NCI-H2081 (cell line): ENCODE measurements around the gene SDCBP2.

Source experiments
- DNase-seq, 2 experiments: peaks; one replicate each; lab custom pipeline; 2025; lab: John Stamatoyannopoulos, UW

Gene SDCBP2

DNA sequence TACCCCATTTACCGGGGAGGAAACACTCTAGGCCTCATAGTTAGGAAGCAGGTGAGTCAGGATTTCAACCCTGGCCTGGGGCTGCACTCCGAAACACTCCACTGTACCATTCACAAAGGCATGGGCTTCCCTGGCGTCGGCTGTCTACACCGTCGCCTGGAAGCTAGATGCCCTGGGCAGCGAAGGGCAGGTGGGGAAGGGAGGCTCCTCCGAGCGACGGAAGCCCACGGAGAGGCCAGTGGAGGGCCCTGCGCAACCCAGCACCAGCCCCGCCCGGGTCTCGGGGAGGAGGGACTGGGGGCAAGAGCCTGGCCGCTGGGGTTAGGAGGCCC lies 16.1 kb downstream of the SDCBP2 start:
- no peak for DNase-seq

DNA sequence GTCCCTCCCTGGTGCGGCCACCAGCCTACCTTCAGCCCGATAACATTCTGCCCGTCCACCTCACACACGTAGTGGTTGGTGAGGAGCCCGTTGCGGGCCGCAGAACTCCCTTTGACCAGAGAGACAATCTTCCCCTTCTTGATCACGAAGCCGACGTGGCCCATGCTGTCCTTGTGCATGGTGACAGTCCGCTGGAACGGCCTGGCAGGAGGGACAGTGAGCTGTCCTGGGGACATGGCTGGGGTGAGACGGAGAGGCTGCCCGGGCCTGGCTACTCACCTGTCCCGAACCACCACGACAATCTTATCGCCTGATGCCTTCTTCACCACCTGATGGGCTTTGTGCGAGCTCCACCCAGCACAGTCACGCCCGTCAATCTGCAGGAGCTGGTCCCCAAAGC lies 16.6 kb downstream of the SDCBP2 start:
- no peak for DNase-seq

DNA sequence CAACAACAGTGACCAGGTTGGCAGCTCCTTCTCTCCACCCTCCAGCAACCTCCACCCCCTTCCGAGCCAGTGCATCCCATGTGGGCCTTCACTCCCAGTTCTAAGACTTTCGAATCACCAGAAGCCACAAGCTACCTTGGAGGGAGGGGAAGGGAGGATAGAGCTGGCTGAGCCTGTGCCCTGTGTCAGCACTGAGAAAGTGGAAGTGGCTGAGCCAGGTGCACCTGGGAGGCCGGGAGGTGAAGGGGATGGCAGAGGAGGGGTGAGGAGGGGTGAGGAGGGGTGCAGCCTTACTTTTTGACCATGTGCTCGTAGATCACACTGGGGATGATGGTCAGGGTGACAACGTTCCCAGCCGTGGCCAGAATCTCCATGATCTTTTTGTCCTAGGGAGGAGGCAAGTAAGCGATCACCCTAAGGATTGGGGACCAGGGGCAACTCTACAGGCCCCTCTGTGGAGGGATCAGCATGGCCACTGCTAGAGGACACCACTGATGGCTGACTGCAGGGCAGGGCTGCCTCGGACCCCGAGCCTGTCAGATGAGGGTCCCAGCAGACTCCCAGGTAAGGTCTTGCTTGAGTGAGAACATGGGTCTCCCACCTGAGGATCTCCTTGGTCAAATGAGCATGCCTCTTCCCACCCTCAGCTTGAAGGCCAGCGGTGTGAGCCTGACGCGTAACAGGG lies 18.3 kb downstream of the SDCBP2 start:
- no peak for DNase-seq

DNA sequence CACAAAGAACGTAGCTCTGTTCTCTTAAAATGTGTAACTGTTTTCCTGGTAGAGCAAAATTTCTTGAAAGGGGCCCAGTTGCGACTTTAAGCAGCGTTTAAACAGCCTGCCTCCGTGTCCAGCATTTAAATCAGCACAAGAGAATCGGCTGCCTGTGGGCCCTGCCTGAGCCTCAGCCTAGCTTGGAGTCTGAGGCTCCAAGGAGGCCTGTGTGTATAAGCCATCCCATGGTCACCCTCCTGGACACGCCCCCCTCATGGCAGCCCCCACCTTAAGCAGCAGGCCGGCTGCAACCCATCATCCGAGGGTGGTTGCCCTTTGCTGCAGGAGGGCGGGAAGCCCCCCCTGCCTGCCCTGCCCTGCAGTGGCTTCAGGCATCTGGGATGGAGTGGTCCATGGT lies 18.9 kb downstream of the SDCBP2 start:
- no peak for DNase-seq

DNA sequence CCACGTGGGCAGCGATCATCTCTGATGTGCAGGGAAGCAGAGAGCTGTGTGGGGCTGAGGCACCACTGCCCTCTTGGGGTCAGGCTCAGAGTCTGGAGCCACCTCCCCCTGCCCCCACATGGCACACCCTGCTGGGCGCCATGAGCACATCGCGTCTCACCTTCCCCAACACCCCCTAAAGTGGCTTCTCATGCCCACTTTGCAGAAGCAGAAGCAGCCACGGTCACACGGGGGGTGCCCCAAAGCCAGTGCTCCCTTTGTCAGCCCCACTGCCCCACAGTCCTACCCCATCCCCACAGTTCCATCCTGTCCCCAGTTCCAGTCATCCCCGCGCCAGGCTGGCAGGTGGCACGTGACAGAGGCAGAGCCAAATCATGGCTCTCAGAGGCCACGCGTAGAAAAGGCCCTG lies 19.5 kb downstream of the SDCBP2 start:
- no peak for DNase-seq

DNA sequence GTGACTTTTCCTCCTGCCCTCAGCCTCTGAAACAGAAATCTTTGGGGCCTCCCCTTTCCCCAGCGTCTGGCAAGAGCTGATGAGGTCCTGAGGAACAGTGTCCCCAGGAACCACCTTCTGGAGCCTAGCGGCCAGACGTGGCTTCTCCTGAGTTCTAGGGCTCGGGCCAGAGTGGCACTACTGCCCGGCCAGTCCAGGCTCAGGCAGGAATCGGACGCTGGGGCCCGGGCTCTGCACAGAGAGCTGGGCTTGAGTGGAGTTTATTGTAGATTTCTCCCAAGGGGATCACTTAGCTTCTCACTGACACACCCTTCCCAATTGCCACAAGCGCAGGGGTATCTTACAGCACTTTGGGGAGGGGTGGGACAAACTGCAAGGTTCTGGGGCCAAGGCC lies 20.2 kb downstream of the SDCBP2 start:
- no peak for DNase-seq

DNA sequence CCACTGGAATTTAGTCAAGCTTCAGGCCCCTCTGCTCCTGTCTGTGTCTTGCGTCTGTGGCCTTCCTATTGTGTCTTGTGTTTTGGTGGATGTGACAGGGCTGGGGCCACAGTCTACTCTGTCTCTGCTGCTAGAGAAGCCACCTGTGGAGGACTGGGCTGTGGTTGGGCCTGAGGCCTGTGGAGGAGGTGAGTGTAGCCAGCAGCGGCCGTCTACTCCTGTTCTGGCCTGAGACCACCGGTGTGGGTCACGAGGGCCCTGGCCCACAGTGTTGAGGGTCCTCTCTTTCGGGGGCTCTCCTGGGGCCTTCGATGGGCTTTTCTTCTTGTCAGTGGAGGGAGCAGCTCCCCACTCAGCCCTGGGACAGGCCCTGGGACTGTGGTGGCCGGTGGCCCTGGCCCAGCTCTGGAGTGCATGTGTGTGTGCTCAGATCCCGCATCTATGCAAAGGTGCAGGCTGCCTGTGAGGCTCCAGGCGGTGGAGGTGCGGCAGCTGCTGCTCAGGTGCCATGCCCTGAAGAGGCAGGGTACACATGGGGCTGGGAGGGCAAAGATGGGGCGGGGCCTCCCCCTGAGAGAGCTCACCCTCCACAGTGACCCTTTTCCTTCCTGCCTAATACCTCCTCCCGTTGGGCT lies 20.8 kb downstream of the SDCBP2 start:
- no peak for DNase-seq

DNA sequence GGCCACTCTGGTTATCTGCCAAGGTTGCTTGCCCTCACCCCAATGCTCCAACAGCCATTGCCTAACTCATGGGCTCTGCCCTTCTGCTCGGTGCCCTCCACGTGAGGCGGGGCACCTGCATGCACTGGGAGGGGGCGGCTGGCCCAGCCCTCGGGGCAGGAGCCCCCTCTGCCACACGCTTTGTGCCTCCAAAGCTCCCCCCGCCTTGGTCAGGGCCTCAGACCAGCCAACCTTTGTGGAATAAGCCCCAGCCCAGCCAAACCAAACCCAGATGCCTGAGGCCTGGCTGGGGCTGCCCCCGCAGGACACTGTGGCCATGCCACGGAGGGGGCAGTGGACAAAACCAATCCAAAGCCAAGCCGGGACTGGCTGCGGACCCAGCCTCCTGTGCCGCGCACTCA lies 21.4 kb downstream of the SDCBP2 start:
- DNase-seq: no peak

DNA sequence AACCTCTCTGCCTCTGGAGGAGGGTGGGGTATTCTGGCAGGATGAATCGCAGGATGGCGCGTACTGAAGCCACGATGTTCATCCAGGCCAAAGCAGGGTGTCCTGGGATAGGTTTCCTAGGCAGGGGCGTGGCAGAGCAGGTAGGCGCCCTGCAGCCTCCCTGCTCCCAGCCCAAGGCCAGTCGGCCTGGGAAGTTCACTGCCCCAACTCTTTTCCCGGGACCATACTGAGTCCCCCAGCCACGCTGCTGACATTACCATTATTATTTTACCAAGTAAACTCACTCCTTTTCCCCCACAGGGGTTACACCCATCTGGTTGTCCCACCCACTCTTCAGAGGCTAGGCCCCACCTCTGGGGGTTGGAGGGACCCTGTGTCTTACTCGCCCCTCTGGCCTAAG lies 21.8 kb downstream of the SDCBP2 start:
- no peak for DNase-seq

DNA sequence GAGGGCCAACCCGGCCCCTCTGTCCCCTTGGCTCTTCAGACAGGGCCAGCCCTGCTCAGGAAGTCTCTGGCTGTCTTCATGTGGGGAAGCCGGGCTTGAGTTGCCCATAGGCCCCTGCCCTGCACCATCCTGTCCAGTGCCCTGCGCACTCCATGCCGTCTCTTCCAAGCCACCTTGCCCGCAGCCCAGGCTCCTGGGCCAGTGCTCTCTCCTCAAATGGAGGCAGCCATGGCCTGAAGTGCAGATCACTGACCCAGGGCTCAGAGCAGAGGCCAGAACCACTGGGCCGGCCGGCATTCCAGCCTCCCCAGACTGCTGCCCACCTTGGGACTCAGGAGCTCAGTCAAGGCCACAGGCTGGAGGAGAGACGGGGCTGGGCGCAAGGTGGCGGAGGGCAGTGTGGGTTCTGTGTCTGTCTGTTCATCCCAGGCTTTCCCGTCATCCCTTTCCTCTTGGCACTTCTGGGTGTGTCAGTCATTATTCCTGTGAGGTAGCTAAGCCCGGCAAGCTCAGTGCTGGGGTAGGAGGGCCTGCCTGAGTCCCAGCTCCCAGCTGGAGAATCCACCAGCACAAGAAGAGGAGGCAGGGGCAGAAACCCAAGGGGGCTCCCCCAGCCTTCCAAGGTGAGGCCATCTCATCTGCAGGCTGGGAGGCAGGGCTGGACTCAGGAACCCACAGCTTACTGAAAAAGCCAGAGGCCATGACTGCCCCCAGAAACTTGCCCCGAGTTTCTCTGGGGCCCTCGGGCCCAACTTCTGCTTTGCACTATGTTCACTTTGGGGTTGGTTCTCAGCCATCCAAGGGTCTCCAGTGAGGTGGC lies 22.4 kb downstream of the SDCBP2 start:
- no peak for DNase-seq

DNA sequence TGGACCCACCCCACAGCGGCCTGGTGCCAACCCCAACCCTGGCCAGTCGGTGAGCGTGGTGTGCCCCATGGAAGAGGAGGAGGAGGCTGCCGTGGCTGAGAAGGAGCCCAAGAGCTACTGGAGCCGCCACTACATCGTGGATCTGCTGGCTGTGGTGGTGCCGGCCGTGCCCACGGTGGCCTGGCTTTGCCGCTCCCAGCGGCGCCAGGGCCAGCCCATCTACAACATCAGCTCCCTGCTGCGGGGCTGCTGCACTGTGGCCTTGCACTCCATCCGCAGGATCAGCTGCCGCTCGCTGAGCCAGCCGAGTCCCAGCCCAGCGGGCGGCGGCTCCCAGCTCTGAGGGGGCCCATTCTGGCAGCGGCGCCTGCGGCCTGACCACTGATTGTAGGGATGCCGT lies 23.2 kb downstream of the SDCBP2 start:
- no peak for DNase-seq

DNA sequence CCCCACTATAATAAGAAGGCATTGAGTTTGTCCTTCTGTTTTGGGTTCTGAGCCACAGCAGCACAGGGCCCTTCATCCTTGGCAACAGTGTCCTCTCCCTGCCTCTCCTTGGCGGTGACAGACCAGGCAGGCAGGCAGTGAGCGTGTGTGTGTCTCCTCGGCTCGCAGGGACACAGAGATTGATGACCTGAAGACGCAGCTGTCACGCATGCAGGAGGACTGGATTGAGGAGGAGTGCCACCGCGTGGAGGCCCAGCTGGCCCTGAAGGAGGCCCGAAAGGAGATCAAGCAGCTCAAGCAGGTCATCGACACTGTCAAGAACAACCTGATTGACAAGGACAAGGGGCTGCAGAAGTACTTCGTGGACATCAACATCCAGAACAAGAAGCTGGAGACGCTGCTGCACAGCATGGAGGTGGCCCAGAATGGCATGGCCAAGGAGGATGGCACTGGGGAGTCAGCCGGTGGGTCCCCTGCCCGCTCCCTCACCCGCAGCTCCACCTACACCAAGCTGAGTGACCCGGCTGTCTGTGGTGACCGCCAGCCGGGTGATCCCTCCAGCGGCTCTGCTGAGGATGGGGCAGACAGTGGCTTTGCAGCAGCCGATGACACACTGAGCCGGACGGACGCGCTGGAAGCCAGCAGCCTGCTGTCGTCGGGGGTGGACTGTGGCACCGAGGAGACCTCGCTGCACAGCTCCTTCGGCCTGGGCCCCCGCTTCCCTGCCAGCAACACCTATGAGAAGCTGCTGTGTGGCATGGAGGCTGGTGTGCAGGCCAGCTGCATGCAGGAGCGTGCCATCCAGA lies 24.0 kb downstream of the SDCBP2 start:
- no peak for DNase-seq

DNA sequence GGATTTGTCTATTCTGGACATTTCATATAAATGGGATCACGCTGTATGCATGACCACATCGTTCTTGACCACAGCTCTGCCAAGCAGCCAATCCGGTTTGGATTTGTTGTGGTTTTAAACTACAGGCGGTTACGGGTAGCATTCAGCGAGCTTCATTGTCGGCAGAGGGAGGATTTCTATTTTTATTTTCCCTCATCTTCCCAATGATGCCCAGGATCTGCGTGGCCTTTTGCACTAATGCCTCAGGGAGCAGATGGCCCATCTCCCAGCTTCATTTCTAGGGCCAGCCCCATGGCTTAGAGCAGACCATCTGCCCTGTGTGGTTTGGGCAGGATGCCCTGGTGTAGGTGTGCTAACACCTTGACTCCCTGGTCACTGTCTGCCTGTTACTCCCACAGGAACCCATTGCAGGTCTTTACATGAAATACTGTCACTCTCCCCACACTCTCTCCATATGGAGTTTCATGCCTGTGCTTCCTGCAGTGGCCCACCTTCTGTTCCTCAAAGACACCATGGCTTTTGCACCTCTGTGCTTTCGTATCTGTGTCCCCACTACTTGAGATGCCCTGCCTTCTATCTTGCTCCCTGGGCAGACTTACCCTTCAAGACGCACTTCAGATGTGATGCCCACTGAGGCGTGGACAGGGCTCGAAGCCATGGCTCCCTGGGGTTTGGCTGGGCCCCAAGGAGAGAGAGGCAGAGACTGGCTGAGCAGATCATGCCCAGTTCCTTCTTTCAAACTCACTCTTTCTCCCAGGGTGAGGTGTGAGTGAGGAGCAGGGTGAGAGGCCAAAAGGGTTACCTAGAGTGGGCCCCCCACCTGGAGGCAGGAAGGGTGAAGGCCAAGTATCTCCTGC lies 26.0 kb downstream of the SDCBP2 start:
- no peak for DNase-seq

DNA sequence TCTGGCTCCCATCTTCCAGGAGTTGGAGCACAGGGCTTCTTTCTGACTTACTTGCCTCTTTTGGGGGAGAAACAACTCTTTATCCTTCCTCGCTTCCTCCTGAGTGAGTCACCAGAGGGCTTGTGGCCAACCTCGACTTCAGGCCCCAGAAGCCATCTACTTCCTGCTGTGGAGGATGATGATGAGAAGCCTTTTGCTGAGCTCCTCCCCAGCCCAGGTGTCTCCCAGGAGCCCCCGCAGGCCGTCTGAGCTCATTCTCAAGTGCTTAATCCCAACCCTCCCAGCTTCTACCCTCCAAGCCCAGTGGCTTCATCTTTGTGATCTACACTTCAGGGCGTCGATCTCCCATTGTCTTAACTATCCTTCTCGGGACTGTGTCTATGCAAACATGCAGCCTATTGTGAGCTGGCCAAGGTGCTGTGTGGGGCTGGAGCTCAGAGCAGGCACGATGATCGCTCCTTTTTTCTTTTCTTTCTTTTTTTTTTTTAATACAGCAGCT lies 27.9 kb downstream of the SDCBP2 start:
- DNase-seq: no peak

DNA sequence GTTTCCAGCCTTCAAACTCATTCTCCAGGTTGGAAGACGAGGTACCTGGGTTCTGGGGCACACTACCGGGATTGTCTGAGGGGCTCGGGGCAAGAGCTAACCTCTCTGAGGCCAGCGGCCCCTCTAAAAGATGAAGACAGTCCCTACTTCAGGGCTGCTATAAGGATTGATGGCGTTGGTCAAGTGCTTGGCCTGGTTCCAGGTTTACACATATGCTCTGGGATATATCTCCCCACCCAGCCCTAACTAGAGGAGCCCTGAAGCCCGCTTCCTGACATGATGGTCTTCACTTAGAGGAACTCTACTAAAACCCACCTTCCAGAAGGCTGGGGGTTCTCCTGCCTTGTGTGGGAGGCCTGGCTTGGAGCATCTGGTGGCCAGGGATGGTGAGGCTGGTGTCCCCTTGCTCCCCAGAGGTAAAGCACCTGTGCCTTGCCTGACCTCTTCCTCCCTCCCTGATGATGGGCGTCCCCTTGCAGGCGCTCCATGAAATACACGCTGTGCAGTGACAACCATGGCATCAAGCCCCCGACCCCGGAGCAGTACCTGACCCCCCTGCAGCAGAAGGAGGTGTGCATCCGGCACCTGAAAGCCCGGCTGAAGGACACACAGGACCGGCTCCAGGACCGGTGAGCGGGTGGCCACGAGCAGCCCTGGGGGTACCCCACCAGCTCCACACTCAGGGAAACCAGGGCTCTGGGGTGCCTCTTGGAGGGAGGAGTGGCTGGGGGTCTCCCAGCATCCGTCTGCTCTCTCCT lies 28.7 kb downstream of the SDCBP2 start:
- DNase-seq: no peak

DNA sequence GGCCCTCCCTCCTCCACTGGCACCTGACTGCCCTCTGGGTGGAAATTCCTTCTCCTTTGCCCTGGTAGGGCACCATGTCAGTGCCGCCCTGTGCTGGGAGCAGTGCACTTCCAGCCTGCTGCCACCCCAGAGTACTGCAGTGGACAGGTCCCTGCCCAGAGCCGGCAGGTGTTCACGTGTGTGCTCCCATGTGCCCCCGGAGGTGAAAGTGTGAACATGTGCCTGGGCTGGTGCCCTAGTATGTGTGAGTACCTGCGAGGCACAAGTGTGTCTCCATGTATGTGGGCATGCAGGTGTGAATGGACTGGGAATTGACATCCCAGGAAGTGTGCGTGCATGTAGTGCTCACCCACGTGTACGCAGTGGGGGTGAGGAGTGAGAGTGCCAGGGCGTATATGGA lies 29.4 kb downstream of the SDCBP2 start:
- no peak for DNase-seq

DNA sequence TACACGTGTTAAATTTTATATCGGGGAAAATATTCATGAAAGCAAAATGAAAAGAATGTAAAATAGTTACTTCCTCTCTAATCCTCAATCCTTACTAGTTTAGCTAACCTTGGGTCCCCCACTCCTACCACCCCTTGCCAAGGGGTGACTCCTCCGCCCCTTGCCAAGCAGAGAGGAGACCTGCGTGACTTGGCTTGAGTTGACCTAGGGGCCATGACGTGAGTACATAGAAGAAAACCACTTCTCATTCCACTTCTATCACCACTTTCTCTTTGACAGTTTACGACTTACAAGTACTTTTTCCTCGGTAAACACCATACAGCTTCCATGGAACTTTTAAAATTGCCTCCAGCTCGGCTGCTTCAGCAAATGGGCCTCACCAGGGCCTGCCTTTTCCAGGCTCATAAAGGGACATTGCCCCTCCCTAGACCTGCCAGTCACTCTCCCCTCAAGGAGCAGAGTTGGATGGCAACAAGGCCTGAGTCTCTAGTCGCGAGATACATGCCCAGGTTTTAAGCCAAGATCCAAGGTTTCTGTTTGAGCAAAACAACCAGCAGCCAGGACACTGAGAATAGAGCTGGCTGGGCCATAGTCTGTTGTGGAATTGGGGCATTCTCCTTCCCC lies 29.9 kb downstream of the SDCBP2 start:
- no peak for DNase-seq

DNA sequence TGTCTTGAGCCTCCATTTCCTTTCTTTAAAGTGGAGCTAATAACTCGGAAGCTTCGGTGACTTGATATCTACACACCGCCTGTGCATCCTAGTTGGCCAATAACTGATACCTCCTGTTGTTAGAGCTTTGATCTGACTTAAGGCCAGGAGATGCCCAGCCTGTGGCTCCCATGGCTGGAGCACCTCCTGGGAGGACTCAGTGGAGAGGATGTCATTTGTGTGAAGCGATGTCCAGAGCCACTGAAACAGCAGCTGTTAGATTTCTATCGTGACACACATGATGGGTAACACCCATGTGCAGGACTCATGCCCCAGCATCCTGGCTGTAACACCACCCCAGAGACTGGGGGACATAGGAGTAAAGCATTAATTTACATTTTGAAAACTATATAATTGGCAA lies 30.8 kb downstream of the SDCBP2 start:
- no peak for DNase-seq

DNA sequence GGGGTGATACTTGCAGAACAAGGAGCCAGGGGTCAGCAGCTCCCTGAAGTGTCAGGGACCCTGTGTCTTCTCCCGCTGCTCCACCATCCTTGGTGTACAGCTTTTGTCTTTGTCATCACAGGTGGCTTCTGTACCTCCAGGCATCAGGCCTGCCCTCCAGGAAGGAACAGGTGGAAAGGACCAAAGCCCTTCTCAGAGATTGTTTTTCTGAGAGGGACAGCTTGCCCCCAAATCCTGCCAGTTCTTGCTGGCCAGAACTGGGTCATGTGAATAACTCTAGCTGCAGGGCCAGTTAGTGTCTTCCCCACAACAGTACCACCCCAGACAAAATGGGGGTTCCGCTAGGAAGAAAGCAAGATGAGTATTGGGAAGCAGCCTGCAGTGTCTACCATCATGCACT lies 31.5 kb downstream of the SDCBP2 start:
- DNase-seq: no peak

DNA sequence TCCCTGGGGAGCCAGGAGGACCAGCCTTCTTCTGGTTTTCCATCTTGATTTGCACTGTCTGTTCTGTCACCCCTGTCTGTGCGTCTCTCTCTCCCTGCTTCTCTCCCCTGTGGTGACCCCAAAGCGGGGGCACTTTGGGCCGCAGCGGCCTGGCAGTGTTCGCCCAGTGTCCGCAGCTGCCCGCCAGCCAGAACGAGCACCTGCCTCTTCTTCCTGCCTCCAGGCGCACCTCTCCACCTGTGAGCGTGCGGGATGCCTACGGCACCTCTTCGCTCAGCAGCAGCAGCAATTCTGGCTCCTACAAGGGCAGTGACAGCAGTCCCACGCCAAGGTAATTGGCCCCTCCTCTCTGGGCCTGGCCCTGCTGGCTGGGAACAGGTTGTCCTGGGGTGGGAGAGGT lies 32.0 kb downstream of the SDCBP2 start:
- DNase-seq: no peak
